Measurements from ENCODE around the gene WWOX. TPM values are rescaled to one million over a fixed set of nuclear protein-coding genes. Genes with fewer than 3 reads are reported as not detected.

The WWOX gene
- total and polyA plus RNA-seq, 3 donors from 2014 or later: 20.6 to 76.7 (median 64.1) TPM

DNA sequence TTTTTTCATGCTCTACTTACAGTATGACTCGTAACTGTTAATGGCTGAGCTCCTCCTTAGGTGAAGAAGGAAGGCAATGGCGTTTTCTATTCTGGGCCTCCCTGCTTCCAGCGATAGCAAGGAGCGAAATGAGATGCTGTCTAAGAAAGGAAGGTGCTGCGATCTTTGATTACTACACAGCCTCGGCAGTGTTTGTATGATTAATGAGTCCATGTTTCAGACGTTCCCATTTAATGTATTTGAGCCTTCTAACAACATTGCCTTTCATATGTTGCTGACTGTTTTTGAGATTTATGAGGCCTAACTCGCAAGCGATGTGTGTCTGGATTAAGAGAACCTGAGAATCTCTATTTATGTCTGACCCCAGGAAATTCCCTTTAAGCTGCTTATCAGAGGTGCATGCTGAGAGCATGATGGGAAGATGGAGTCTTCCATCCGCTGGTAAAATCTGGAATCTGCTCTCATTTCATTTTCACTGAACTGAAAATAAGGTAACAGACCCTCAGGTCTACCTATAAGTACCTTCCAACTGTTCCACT, 403.4 kb downstream of the WWOX start:
- no peak overlapping the region for H3K27ac ChIP-seq
- H3K27me3 ChIP-seq: no peaks in the 10 kb centered on the region
- no peaks in the 10 kb centered on the region for H3K9me3 ChIP-seq
- no peaks in the 10 kb centered on the region for H3K36me3 ChIP-seq (ENCODE audit: low read depth, missing control alignments)
- H3K4me1 ChIP-seq: peaks cover 13% of the 10 kb centered on the region
- TF ChIP-seq POLR2A (IDR thresholded peaks at IDR 0.05): no peak
- TF ChIP-seq, protein P1, sequence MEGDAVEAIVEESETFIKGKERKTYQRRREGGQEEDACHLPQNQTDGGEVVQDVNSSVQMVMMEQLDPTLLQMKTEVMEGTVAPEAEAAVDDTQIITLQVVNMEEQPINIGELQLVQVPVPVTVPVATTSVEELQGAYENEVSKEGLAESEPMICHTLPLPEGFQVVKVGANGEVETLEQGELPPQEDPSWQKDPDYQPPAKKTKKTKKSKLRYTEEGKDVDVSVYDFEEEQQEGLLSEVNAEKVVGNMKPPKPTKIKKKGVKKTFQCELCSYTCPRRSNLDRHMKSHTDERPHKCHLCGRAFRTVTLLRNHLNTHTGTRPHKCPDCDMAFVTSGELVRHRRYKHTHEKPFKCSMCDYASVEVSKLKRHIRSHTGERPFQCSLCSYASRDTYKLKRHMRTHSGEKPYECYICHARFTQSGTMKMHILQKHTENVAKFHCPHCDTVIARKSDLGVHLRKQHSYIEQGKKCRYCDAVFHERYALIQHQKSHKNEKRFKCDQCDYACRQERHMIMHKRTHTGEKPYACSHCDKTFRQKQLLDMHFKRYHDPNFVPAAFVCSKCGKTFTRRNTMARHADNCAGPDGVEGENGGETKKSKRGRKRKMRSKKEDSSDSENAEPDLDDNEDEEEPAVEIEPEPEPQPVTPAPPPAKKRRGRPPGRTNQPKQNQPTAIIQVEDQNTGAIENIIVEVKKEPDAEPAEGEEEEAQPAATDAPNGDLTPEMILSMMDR (IDR thresholded peaks at IDR 0.05): no peak
- H3K4me3 ChIP-seq: no peak overlapping the region
- DNase-seq: no peak
- intact Hi-C loops (cut with DNase I; ENCODE audit: low total_unique reads): no loop called here
- WGBS, 2 donors: 75 to 83% methylated on average over 10 of the region's 10 CpGs

DNA sequence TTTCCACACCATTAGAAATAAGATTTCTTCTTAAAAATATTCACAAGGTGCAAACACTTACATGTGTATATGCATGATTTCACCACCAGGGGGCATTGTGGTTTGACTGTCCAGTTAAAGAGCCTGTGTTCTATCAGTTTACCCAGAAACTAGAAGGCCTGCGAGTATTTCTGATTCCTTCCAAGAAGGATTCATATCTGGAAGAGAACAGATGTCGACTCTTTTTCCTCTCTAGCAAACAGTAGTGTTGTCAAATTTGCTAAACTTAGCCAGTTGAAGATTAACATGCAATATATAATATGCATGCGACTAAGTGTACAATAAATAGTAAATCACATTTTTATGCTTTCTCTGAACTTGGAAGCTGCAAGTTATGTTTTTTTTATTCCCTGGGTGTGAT, 404.1 kb downstream of the WWOX start:
- DNase-seq: peak; percentile 83
- Histone ChIP-seq H3K36me3 (ENCODE audit: low read depth, missing control alignments) (no peaks in the 10 kb centered on the region), H3K27ac (no peak overlapping the region), H3K9me3 (no peaks in the 10 kb centered on the region), H3K4me3 (no peak overlapping the region), H3K27me3 (no peaks in the 10 kb centered on the region), H3K4me1 (peaks cover 13% of the 10 kb centered on the region)
- TF ChIP-seq POLR2A (IDR thresholded peaks at IDR 0.05): no peak
- TF ChIP-seq, protein P1 (IDR thresholded peaks at IDR 0.05): peak; percentile 92 to 98 (median 94)
- 42 to 46% methylated on average over 3 of the region's 3 CpGs for WGBS, 2 donors
- intact Hi-C loops (cut with DNase I; ENCODE audit: low total_unique reads): no loop called here

DNA sequence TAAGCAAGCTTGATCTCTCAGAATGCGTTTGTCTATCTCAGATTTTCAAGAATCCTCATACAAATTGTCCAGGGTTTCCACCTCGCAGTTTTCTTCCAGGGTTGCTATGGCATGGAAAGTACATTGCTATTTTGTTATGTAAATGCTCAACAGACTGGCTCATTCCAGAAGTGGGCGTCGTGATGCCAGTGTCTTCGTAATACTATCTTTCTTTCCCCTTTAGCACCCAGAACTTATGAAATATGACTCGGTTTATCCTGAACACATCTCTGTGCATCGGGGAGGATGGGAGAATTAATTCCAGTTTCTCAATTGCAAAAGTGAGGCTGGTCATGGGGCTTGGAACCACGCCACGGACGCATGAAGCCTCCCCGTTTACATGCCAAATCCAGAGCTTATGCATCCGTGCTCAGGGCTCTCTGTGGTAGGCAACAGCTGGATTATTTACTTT, 405.0 kb downstream of the WWOX start:
- Histone ChIP-seq H3K9me3 (no peaks in the 10 kb centered on the region), H3K27me3 (no peaks in the 10 kb centered on the region), H3K4me3 (no peak overlapping the region), H3K27ac (no peak overlapping the region), H3K4me1 (peaks cover 13% of the 10 kb centered on the region), H3K36me3 (ENCODE audit: low read depth, missing control alignments) (no peaks in the 10 kb centered on the region)
- intact Hi-C loops (cut with DNase I; ENCODE audit: low total_unique reads): no loop called here
- 62 to 63% methylated on average over 12 of the region's 12 CpGs for WGBS, 2 donors
- TF ChIP-seq, protein P1 (IDR thresholded peaks at IDR 0.05): no peak
- TF ChIP-seq POLR2A (IDR thresholded peaks at IDR 0.05): no peak
- DNase-seq: peak; percentile 32

DNA sequence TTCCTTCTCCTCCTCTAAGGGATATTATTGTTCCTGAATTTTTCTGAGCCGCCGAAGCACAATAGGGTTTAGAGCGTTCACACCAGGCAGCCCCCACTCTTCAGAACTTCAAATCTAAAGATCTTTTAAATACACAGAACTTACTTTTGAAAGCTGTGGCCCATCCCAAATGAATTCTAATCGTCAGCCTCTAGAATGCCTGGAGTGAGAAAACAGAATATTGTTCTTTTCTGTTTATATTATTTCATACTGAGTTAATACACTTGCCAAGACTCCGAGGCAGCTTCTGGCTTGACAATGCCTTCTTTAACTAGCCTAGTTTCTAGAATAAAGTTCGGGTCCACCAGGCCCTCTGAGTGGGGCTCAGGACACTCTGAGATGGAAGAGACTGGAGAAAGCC, 405.6 kb downstream of the WWOX start:
- no peak for DNase-seq
- Histone ChIP-seq H3K4me3 (no peak overlapping the region), H3K4me1 (peaks cover 13% of the 10 kb centered on the region), H3K9me3 (no peaks in the 10 kb centered on the region), H3K36me3 (ENCODE audit: low read depth, missing control alignments) (no peaks in the 10 kb centered on the region), H3K27me3 (no peaks in the 10 kb centered on the region), H3K27ac (peak overlapping the region in 1 of 2 donors; percentile 71)
- TF ChIP-seq, protein P1 (IDR thresholded peaks at IDR 0.05): no peak
- no peak for TF ChIP-seq POLR2A (IDR thresholded peaks at IDR 0.05)
- intact Hi-C loops (cut with DNase I; ENCODE audit: low total_unique reads): no loop called here
- WGBS, 2 donors: 46 to 50% methylated on average over 6 of the region's 6 CpGs
